Fibroblast of mammary gland (primary cell): Measurements from ENCODE around the gene GALR2.

ENCODE experiments used
- DNase-seq: peaks from one replicate; pipeline ENCODE4 v3.0.0-alpha.2; 2010; ENCODE audit warnings: low read depth
- H3K4me3 ChIP-seq: 2 replicates; pipeline ENCODE4 v1.5.1; 2011; ENCODE audit warnings: low read depth, mild to moderate bottlenecking, low read length, moderate library complexity; ENCODE audit not compliant: control insufficient read depth
- CTCF ChIP-seq: conservative IDR thresholded peaks from 2 replicates; pipeline ENCODE4 v1.5.1; 2011; ENCODE audit warnings: low read depth, low read length, inconsistent platforms; ENCODE audit not compliant: control insufficient read depth, insufficient read depth

The GALR2 gene

DNA sequence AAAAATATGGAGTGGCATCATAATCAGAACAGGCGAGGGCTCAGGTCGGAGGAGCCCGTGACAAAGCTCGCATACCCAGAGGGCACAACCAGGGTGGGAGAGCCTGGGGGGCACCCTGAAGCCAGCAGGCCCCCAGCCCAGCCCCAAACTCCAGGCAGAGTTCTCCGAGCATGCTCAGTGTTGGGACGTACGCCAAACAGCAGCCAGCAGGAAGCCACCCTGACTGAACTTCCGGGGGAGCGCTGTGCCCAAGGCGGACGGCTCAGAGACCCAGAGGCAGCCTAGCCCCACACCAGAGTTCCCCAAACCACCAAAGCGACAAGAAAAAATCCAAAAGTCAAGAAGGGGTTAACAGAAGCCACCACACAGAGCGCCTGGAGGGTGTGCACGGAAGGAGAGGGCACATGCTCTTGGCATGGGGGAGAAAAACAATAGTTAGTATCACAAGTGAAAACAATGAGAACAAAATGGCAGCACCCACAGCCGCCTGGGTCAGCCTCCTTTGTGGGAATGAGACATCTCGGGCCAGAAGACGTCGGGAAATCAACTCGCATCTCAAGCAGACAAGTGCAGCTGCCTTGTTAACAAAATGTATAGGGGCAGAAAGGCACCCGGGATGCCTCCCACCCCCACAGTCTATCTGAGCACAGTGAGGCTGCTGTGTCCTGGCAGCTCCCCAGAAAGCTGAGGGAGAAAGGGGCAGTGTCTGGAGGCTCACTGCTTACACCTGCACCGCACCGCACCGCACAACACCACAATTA, 17.1 kb downstream of the GALR2 start:
- no peak overlapping the region for H3K4me3 ChIP-seq
- TF ChIP-seq CTCF = no peak
- no peak for DNase-seq

DNA sequence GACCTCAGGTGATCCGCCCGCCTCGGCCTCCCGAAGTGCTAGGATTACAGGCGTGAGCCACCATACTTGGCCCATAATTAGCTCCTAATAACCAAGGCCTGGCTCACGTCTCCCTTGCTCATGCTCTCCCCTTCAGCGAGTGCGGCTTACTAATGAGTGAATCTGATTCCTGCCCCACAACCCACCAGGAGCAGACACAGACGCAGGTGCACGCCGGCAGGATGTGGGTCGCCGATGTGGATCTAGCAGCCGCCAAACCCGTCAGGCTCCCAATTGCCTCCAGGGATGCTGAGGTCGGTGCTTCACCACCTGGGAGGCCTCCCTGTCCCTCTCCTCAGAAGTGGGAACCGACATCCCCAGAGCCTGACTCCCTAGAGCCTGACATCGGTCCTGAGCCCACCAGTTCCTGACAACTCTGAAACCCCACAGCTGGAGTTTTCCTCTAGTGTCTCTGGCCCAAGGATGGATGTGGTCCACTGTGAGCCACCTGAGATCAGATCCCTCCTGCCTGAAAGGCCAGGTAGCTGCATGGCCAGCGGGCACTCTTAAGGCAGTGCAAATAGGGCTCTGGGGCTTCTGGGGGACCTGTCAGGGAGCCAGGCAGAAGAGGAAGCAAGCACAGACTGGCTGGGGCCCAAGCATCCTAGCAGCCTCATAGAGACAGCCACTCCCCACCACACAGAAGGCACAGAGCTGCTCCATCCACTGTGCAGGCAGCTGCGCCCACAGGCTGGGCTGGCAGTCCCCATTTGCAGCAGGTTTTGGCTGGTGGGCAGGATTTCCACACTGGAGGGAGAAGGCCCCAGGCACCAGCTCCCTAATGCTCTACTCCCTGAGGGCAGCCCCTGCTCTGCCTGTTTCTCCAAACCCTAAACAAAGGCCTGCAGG, 18.2 kb downstream of the GALR2 start:
- no peak for TF ChIP-seq CTCF
- DNase-seq = no peak
- H3K4me3 ChIP-seq = no peak overlapping the region

GRCh38 chr17:76094046-76094445, 19.5 kb downstream of the GALR2 start:
- no peak for TF ChIP-seq CTCF
- DNase-seq = no peak
- H3K4me3 ChIP-seq = no peak overlapping the region

GRCh38 chr17:76095943-76096342, 21.4 kb downstream of the GALR2 start:
- DNase-seq = no peak
- no peak overlapping the region for H3K4me3 ChIP-seq
- no peak for TF ChIP-seq CTCF

GRCh38 chr17:76097716-76098295, 23.2 kb downstream of the GALR2 start:
- H3K4me3 ChIP-seq = no peak overlapping the region
- TF ChIP-seq CTCF = no peak
- DNase-seq = no peak

DNA sequence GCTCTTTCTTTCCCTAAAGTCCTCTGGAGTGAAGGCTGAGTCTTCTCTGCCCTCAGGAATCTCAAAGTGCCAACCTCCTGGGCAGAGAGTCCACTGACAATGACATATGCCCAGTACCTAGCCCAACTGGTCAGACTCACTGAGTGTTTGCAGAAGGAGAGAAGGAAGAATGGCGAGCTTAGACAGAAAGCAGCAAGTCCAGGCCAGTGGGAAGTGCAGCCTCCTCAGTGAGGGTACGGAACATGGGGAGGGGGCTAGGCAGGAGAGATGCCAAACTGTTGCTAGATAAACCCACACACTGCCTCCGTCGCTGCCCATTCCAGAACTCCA, 28.3 kb downstream of the GALR2 start:
- TF ChIP-seq CTCF = no peak
- DNase-seq = no peak
- peak overlapping the region; percentile 89 for H3K4me3 ChIP-seq
